Hepatic stellate cell (primary cell): ENCODE results near the gene GUK1.
A peak's percentile ranks its signal among the peaks of the same experiment; 100 is the strongest.

ENCODE experiments used
- DNase-seq: peaks from one replicate; pipeline ENCODE4 v3.0.0; 2011; ENCODE audit warnings: low spot score

The GUK1 gene

GRCh38 chr1:228139931-228140723, at the start of gene GUK1:
GUK1 (plus strand) TSS chr1:228140279; CDS start chr1:228140303, 24 bp downstream.
- DNase-seq, result peak; percentile 96

- DNase-seq, result peak; percentile 46
Measured at GRCh38 chr1:228090613-228091081, 49.4 kb upstream of the GUK1 start.

GRCh38 chr1:228091084-228091483, 49.0 kb upstream of the GUK1 start:
- no peak for DNase-seq

GRCh38 chr1:228092342-228093049, 47.6 kb upstream of the GUK1 start:
- no peak for DNase-seq

GRCh38 chr1:228093050-228093906, 46.8 kb upstream of the GUK1 start:
- no peak for DNase-seq

- no peak for DNase-seq
Measured at GRCh38 chr1:228094432-228095016, 45.6 kb upstream of the GUK1 start.

GRCh38 chr1:228095161-228095560, 44.9 kb upstream of the GUK1 start:
- DNase-seq, result no peak

GRCh38 chr1:228095938-228096337, 44.1 kb upstream of the GUK1 start:
- no peak for DNase-seq

- DNase-seq, result no peak
Measured at GRCh38 chr1:228096416-228097332, 43.4 kb upstream of the GUK1 start.

GRCh38 chr1:228097333-228098081, 42.6 kb upstream of the GUK1 start:
- DNase-seq, result peak; percentile 1

- peak; percentile 3 for DNase-seq
Measured at GRCh38 chr1:228098323-228098931, 41.7 kb upstream of the GUK1 start.

- peak; percentile 0 for DNase-seq
Measured at GRCh38 chr1:228099331-228099732, 40.7 kb upstream of the GUK1 start.

GRCh38 chr1:228100822-228101613, 39.1 kb upstream of the GUK1 start:
- DNase-seq, result peak; percentile 11

- no peak for DNase-seq
Measured at GRCh38 chr1:228101614-228101993, 38.5 kb upstream of the GUK1 start.

- peak; percentile 66 for DNase-seq
Measured at GRCh38 chr1:228101994-228102790, 37.9 kb upstream of the GUK1 start.

GRCh38 chr1:228102791-228103620, 37.1 kb upstream of the GUK1 start, which contains the start of gene C1orf35:
C1orf35 (minus strand) TSS chr1:228103325; CDS start chr1:228103227, 98 bp downstream.
- DNase-seq, result peak; percentile 99
